Spinal cord (tissue), 10 donors: ENCODE results near the gene SEPTIN5. TPM values are rescaled to one million over a fixed set of nuclear protein-coding genes. Genes with fewer than 3 reads are reported as not detected.

Source experiments
- DNase-seq, 6 donors: peaks; one replicate each; pipeline versions ENCODE4 v3.0.0 to v3.0.0-alpha.2; 2013 to 2015; ENCODE audit warnings: low spot score in 6 of 6, low read depth in 4 of 6
- H3K27ac ChIP-seq: one replicate; pipeline ENCODE4 v1.5.1; 2013; ENCODE audit warnings: low read depth, low read length, control low read depth
- H3K27me3 ChIP-seq: one replicate; pipeline ENCODE4 v1.6.1; 2013; ENCODE audit warnings: low read length; ENCODE audit not compliant: control insufficient read depth, insufficient read depth
- H3K36me3 ChIP-seq: one replicate; pipeline ENCODE4 v1.6.1; 2013; ENCODE audit warnings: low read length; ENCODE audit not compliant: control insufficient read depth, insufficient read depth
- H3K4me1 ChIP-seq: one replicate; pipeline ENCODE4 v1.6.1; 2013; ENCODE audit warnings: low read length; ENCODE audit not compliant: control insufficient read depth, insufficient read depth
- H3K4me3 ChIP-seq: one replicate; pipeline ENCODE4 v1.5.1; 2013; ENCODE audit warnings: low read depth, low read length, control low read depth
- H3K9me3 ChIP-seq: one replicate; pipeline ENCODE4 v1.6.1; 2013; ENCODE audit warnings: low read length; ENCODE audit not compliant: control insufficient read depth, insufficient read depth
- WGBS: methylation state at CpG from one replicate; pipeline ENCODE4 v1.1.5; 2013; ENCODE audit warnings: missing lambda C conversion rate; ENCODE audit not compliant: insufficient coverage; 5-methylcytosine and 5-hydroxymethylcytosine counted together
- long read RNA-seq, 4 donors: transcript quantifications; one replicate each; lab custom pipeline, GENCODE V29; 2026
- polyA plus RNA-seq, 2 donors: library from polyadenylated mRNA; unstranded; fragments of 120-200 nt; gene quantifications; one replicate each; pipeline ENCODE4 v1.2.1, GENCODE V29; 2013; ENCODE audit not compliant: insufficient read length in 2 of 2
- total RNA-seq, 2 donors: library from RNA; depleted of rRNA in 1 of 2; stranded (reverse); fragments of 120-200 nt in 1 of 2; fragments of >200 nt in 1 of 2; gene quantifications; one replicate each; pipeline versions ENCODE4 v1.2.3 to v1.2.4, GENCODE V29; 2013 to 2014
- donor health status: healthy.

The SEPTIN5 gene
- 100 to 1,000 TPM in 1 of 2 donors, 10 to 100 TPM in 1; 82.9 to 106 TPM for total RNA-seq
- 100 to 1,000 TPM; 243 to 294 TPM for polyA plus RNA-seq
- long read RNA-seq, donor 1, partial matches to known transcripts, result 91 of 162 reads
- long read RNA-seq, donor 1, other reads (novel, unspliced or antisense), result 66 of 162 reads
- long read RNA-seq, donor 2, partial matches to known transcripts, result 0 of 21 reads
- long read RNA-seq, donor 2, other reads (novel, unspliced or antisense), result 18 of 21 reads
- long read RNA-seq, donor 3, partial matches to known transcripts, result 17 of 47 reads
- long read RNA-seq, donor 3, other reads (novel, unspliced or antisense), result 28 of 47 reads
- long read RNA-seq, donor 4, partial matches to known transcripts, result 6 of 12 reads
- long read RNA-seq, donor 4, other reads (novel, unspliced or antisense), result 0 of 12 reads

- Histone ChIP-seq H3K36me3 (peaks cover 26% of the 10 kb centered on the region), H3K27me3 (no peaks in the 10 kb centered on the region), H3K27ac (no peak within 1 kb of the TSS), H3K4me1 (peaks cover 62% of the 10 kb centered on the region), H3K9me3 (no peaks in the 10 kb centered on the region), H3K4me3 (peak within 1 kb of the TSS; percentile 46)
- DNase-seq, result peak in 2 of 6 donors; percentile 61 to 72
- WGBS, result under 1% methylated on average over 106 of the region's 106 CpGs
Measured at GRCh38 chr22:19714312-19715187, at the start of gene SEPTIN5. SEPTIN5 (plus strand) TSS chr22:19714503; CDS start chr22:19714589, 86 bp downstream.

- WGBS, result 87% methylated on average over 16 of the region's 19 CpGs
- Histone ChIP-seq H3K27me3 (no peaks in the 10 kb centered on the region), H3K9me3 (no peaks in the 10 kb centered on the region), H3K36me3 (no peaks in the 10 kb centered on the region), H3K4me3 (no peak overlapping the region), H3K27ac (no peak overlapping the region), H3K4me1 (peaks cover 33% of the 10 kb centered on the region)
- no peak for DNase-seq
Measured at GRCh38 chr22:19664951-19665783, 49.1 kb upstream of the SEPTIN5 start.

DNA sequence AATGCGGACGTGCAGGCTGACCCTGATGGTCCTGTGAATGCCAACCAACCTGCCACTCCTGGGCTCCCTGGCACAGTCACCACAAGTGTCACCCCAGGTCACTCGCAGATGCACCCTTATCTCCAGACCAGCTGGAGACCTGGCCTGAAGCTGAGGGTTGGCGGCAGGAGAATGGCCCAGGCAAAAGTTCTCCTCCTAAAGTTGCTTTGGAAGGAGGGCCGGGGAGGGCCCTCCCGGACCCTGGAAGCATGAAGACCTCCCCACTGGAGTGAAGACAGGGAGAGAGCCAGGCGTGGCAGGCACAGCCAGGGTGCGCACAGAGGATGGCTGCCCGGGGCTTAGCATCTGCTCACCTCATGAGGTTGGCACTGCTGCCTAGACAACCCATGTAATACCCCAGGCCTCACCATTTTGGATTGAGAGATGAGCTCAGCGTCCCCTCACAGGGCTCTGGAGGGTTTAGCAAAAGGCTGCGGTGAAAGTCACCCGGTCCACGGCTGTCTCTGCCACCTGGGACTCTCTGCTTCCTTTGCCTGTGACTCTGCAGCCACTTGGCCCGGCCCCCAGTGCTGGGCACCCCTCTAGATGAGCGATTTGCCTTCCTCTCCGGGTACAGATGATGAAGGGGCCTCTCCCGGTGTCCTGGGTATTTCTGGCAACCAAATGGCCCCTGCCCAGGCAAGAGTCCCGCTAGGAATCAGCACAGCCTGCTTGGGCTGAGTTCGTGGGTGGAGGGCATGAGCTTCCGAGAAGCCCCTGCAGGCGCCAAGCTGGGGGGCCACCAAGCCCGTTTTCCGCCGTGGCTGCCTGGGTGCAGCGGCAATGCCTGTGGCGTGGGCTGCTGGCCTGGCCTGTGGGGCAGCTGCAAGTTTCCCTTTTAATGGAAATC, 48.3 kb upstream of the SEPTIN5 start:
- Histone ChIP-seq H3K27me3 (no peaks in the 10 kb centered on the region), H3K4me1 (peaks cover 33% of the 10 kb centered on the region), H3K9me3 (no peaks in the 10 kb centered on the region), H3K4me3 (no peak overlapping the region), H3K27ac (peak overlapping the region; percentile 19), H3K36me3 (no peaks in the 10 kb centered on the region)
- DNase-seq, result no peak
- WGBS, result 75% methylated on average over 26 of the region's 26 CpGs

DNA sequence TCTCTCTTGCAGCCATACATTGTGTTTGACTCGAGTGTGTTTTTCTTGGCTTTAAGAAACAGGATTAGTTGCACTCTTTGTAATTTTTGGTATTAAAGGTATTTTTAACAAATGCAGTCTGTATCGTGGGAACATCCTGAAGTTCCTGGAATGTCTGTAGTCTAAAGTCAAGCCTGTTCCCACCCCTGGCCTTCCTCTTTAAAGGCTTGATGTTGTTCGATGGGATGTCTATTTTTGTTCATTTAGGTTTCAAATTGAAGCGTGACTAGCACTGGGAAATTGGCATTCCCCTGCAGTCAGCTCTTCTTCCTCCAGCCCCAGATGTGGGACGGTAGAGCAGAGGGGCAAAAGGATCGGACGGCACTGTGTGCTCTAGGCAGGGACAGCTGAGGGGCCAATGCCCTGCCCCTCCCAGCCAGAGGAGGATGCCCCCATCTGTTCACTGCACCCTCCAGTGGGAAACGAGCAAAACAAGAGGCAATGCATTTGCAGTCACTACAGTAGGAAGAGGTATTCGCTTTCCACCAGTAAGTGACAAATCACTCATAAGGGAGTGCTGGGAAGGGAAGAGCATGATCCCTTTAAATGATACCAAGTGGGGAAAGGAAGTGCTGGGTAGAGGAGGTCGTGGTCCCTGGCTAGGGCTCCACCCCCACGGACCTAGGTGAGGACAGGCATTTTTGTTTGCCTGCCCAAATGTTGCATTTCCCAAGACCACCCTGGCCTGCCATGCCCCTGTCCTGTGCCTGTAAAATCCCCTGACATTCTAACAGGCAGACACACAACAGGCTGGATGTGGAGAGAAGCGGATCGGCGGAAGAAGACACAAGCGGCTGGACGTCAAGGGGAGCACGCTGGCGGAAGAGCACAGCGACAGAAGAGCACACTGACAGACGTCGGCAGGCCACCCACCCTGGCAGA, 47.4 kb upstream of the SEPTIN5 start:
- DNase-seq, result no peak
- no peak overlapping the region for H3K4me3 ChIP-seq
- H3K27me3 ChIP-seq, result no peaks in the 10 kb centered on the region
- H3K4me1 ChIP-seq, result peaks cover 33% of the 10 kb centered on the region
- peak overlapping the region; percentile 47 for H3K27ac ChIP-seq
- H3K9me3 ChIP-seq, result no peaks in the 10 kb centered on the region
- no peaks in the 10 kb centered on the region for H3K36me3 ChIP-seq
- 59% methylated on average over 14 of the region's 21 CpGs for WGBS

DNA sequence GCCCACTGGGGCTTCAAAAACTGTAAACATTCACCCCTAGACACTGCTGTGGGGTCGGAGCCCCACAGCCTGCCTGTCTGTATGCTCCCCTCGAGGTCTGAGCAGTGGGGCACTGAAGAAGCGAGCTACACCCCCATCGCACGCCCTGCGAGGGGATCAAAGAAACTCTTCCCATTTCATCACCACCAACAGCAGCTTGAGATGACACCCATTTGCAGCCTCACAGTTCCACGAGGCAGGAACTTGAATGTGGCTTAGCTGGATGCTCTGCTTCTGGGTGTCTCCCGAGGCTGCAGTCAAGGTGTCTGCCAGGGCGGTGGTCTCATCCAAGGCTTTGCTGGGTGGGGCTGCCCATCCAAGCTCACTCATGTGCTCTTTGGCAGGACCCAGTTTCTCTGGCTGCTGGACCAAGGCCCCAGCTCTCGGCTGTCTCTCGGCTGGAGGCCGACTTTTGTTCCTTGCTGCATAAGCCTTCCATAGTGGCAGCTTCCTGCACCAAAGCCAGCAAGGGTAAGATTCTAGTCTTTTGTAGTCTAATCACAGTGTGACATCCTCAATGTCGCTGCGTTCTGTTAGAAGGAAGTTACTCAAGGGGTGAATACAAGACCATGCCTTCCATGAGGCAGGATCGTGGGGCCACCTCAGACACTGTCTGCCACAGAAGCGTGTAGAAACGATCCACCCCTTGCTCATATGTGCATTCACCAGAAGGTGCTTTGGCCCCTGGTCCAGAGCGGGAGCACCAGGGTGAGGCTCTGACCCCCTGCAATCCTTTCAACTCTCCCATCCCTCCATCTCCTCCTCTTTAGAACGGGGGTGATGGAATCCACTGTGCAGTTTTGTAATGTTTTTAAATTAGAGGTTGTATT, 46.2 kb upstream of the SEPTIN5 start:
- Histone ChIP-seq H3K36me3 (no peaks in the 10 kb centered on the region), H3K4me3 (no peak overlapping the region), H3K27me3 (no peaks in the 10 kb centered on the region), H3K27ac (no peak overlapping the region), H3K9me3 (no peaks in the 10 kb centered on the region), H3K4me1 (peaks cover 31% of the 10 kb centered on the region)
- WGBS, result 81% methylated on average over 17 of the region's 19 CpGs
- no peak for DNase-seq

- peaks cover 25% of the 10 kb centered on the region for H3K4me1 ChIP-seq
- no peak overlapping the region for H3K4me3 ChIP-seq
- no peaks in the 10 kb centered on the region for H3K9me3 ChIP-seq
- no peaks in the 10 kb centered on the region for H3K27me3 ChIP-seq
- DNase-seq, result no peak
- H3K36me3 ChIP-seq, result no peaks in the 10 kb centered on the region
- H3K27ac ChIP-seq, result no peak overlapping the region
- 96% methylated on average over 10 of the region's 10 CpGs for WGBS
Measured at GRCh38 chr22:19668748-19669147, 45.6 kb upstream of the SEPTIN5 start.

DNA sequence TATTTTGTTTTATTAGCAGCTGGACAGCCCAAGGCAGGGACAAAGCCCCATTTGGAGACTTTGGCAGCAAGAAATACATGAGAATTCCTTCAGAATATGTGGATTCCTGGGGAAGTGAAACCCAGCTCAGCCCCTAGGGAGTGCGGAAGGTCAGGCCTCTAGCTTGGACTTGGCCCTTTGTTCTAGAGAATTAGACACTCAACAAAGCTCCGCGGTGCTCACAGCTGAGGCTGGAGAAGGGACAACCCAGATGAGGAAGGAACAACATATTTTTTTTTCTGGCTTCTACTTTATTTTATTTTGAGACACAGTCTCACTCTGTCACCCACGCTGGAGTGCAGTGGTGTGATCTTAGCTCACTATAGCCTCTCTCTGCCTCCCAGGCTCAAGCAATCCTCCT, 44.7 kb upstream of the SEPTIN5 start:
- H3K27ac ChIP-seq, result no peak overlapping the region
- H3K4me3 ChIP-seq, result no peak overlapping the region
- no peak for DNase-seq
- peaks cover 20% of the 10 kb centered on the region for H3K4me1 ChIP-seq
- no peaks in the 10 kb centered on the region for H3K36me3 ChIP-seq
- H3K9me3 ChIP-seq, result no peaks in the 10 kb centered on the region
- 60% methylated on average over 4 of the region's 4 CpGs for WGBS
- no peaks in the 10 kb centered on the region for H3K27me3 ChIP-seq
